ENCODE results near the gene STYX.
"Not testable (repeated sequence)": the region's sequence is repeated elsewhere in the genome, so short reads cannot be mapped to it uniquely, and the experiment has no call there.

Gene STYX

GRCh38 chr14:52729035-52729434 lies 931 bp upstream of the STYX start:
- DNase-seq, result not testable (repeated sequence)

- DNase-seq, result no peak
Observed at GRCh38 chr14:52729585-52729924, 411 bp upstream of the STYX start.

GRCh38 chr14:52730709-52731111 lies 744 bp downstream of the STYX start:
- no peak for DNase-seq

- DNase-seq, result no peak
Observed at GRCh38 chr14:52733824-52734223, 3.9 kb downstream of the STYX start.

GRCh38 chr14:52735921-52736489 lies 6.0 kb downstream of the STYX start:
- no peak for DNase-seq

GRCh38 chr14:52738409-52738808 lies 8.4 kb downstream of the STYX start:
- no peak for DNase-seq

GRCh38 chr14:52740751-52741150 lies 10.8 kb downstream of the STYX start:
- DNase-seq, result no peak

GRCh38 chr14:52741865-52742264 lies 11.9 kb downstream of the STYX start:
- no peak for DNase-seq

GRCh38 chr14:52748647-52749292 lies 18.8 kb downstream of the STYX start:
- DNase-seq, result no peak

GRCh38 chr14:52755607-52756316 lies 25.8 kb downstream of the STYX start:
- DNase-seq, result no peak

GRCh38 chr14:52759145-52759544 lies 29.2 kb downstream of the STYX start:
- no peak for DNase-seq

- not testable (repeated sequence) for DNase-seq
Observed at GRCh38 chr14:52762923-52763322, 33.0 kb downstream of the STYX start.

- DNase-seq, result no peak
Observed at GRCh38 chr14:52767058-52767833, 37.3 kb downstream of the STYX start.

GRCh38 chr14:52769887-52770286 lies 39.9 kb downstream of the STYX start:
- no peak for DNase-seq

- no peak for DNase-seq
Observed at GRCh38 chr14:52776816-52777215, 46.9 kb downstream of the STYX start.

GRCh38 chr14:52778702-52779101 lies 48.7 kb downstream of the STYX start:
- DNase-seq, result no peak

- no peak for DNase-seq
Observed at GRCh38 chr14:52780893-52781292, 50.9 kb downstream of the STYX start.

GRCh38 chr14:52781629-52782028 lies 51.7 kb downstream of the STYX start:
- DNase-seq, result no peak

- DNase-seq, result no peak
Observed at GRCh38 chr14:52783206-52783605, 53.2 kb downstream of the STYX start.

- DNase-seq, result no peak
Observed at GRCh38 chr14:52786887-52787286, 56.9 kb downstream of the STYX start.

GRCh38 chr14:52789118-52789517 lies 59.2 kb downstream of the STYX start:
- no peak for DNase-seq

GRCh38 chr14:52790011-52790755 lies 60.2 kb downstream of the STYX start:
- DNase-seq, result peak; percentile 14

- no peak for DNase-seq
Observed at GRCh38 chr14:52790756-52791222, 60.8 kb downstream of the STYX start.

All from NCI-H1694 treated with DMSO at 0.1 percent for 48 hours (cell line).